22Rv1 (cell line): ENCODE measurements around the gene SYNPO2.
"Not testable (repeated sequence)": the region's sequence is repeated elsewhere in the genome, so short reads cannot be mapped to it uniquely, and the experiment has no call there.

ENCODE experiments used
- H3K27ac ChIP-seq: fragments of 450-650 bp; 2 replicates; pipeline ENCODE4 v1.5.1; 2017
- CTCF ChIP-seq: fragments of 450-650 bp; IDR thresholded peaks from 2 replicates; pipeline ENCODE4 v1.5.1; 2017; ENCODE audit warnings: mild to moderate bottlenecking
- ZFX ChIP-seq: fragments of 450-650 bp; IDR thresholded peaks from 2 replicates; pipeline ENCODE4 v1.6.1; 2017; ENCODE audit warnings: antibody characterized with exemption, borderline replicate concordance

Gene SYNPO2

GRCh38 chr4:118973295-118973694, 84.6 kb downstream of the SYNPO2 start:
- no peak overlapping the region for H3K27ac ChIP-seq
- TF ChIP-seq ZFX (no peak), CTCF (no peak)

GRCh38 chr4:118974758-118975157, 86.1 kb downstream of the SYNPO2 start:
- no peak overlapping the region for H3K27ac ChIP-seq
- no peak for TF ChIP-seq ZFX
- no peak for TF ChIP-seq CTCF

GRCh38 chr4:118975449-118976192, 87.0 kb downstream of the SYNPO2 start:
- no peak for TF ChIP-seq CTCF
- no peak for TF ChIP-seq ZFX
- no peak overlapping the region for H3K27ac ChIP-seq

GRCh38 chr4:118976193-118976560, 87.5 kb downstream of the SYNPO2 start:
- not testable (repeated sequence) for H3K27ac ChIP-seq

- H3K27ac ChIP-seq, result not testable (repeated sequence)
These were observed 88.4 kb downstream of the SYNPO2 start for GRCh38 chr4:118977100-118977499.

GRCh38 chr4:118979712-118980111, 91.1 kb downstream of the SYNPO2 start:
- TF ChIP-seq ZFX, result no peak
- TF ChIP-seq CTCF, result no peak
- no peak overlapping the region for H3K27ac ChIP-seq

- no peak overlapping the region for H3K27ac ChIP-seq
- TF ChIP-seq ZFX (no peak), CTCF (no peak)
These were observed 92.7 kb downstream of the SYNPO2 start for GRCh38 chr4:118981171-118981838.

GRCh38 chr4:118981839-118982381, 93.3 kb downstream of the SYNPO2 start:
- TF ChIP-seq ZFX, result no peak
- TF ChIP-seq CTCF, result peak; percentile 86
- H3K27ac ChIP-seq, result no peak overlapping the region
